Ovary (tissue), 3 donors: ENCODE measurements around the gene EPHA5.

Experiments used
- EP300 ChIP-seq: sonication (generic); formaldehyde crosslinking; IDR thresholded peaks from one replicate; pipeline ENCODE4 v1.6.1; 2017; ENCODE audit warnings: antibody characterized with exemption
- POLR2A ChIP-seq: fragments of 450-650 bp; IDR thresholded peaks from one replicate; pipeline ENCODE4 v1.6.1; 2017; ENCODE audit warnings: antibody characterized with exemption, mild to moderate bottlenecking, moderate library complexity
- TF ChIP-seq, protein P1 (sequence below), 3 donors: fragments of 450-650 bp in 2 of 3; fragments of 200-600 bp in 1 of 3; IDR thresholded peaks; one replicate each; pipeline versions ENCODE4 v1.5.1 to v1.8.0; 2016 to 2022; ENCODE audit warnings: antibody characterized with exemption in 3 of 3, mild to moderate bottlenecking in 1 of 3
- donor health status: DM: no; HTN: no; CAD: no.

DNA sequence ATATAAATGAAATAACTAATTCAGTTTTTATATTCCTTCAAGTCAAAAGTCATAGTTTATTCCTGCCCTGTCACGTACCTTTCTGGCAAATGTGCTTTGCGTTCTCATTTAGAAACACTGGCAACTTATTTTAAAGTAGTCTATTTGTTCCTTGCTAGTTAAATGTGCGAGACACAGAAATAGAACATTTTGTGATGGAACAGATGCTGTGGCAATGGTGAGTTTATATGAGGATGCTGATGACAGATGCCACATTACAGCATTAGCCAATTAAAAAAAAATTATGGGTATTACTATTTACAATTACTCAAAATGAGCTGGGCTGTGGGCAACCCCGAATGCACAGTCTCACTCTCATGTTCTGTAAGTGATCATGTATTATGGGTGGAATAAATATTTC, 26.1 kb upstream of the EPHA5 start:
- TF ChIP-seq, protein P1, sequence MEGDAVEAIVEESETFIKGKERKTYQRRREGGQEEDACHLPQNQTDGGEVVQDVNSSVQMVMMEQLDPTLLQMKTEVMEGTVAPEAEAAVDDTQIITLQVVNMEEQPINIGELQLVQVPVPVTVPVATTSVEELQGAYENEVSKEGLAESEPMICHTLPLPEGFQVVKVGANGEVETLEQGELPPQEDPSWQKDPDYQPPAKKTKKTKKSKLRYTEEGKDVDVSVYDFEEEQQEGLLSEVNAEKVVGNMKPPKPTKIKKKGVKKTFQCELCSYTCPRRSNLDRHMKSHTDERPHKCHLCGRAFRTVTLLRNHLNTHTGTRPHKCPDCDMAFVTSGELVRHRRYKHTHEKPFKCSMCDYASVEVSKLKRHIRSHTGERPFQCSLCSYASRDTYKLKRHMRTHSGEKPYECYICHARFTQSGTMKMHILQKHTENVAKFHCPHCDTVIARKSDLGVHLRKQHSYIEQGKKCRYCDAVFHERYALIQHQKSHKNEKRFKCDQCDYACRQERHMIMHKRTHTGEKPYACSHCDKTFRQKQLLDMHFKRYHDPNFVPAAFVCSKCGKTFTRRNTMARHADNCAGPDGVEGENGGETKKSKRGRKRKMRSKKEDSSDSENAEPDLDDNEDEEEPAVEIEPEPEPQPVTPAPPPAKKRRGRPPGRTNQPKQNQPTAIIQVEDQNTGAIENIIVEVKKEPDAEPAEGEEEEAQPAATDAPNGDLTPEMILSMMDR (IDR thresholded peaks at IDR 0.05), result no peak
- no peak for TF ChIP-seq EP300
- no peak for TF ChIP-seq POLR2A
